Activated T-helper 1 cell treated with anti-CD3 and anti-CD28 coated beads, Interleukin-12 subunit alpha, Interleukin-12 subunit beta, Interleukin-2, Interleukin-4 antibody, amounts not matched to agents 30 ng/mL and 10 ng/mL and 1 ng/mL, durations not matched to agents 14 hours and 24 hours and 36 hours (primary cell): ENCODE measurements around the gene LAG3. TPM values are rescaled to one million over a fixed set of nuclear protein-coding genes. Genes with fewer than 3 reads are reported as not detected.

ENCODE experiments used
- DNase-seq: peaks from one replicate; pipeline ENCODE4 v3.0.0; 2021; ENCODE audit warnings: low spot score
- H3K27ac Mint-ChIP-seq: one replicate; pipeline ENCODE4 v1.8.0; 2021; ENCODE audit warnings: mild to moderate bottlenecking, mixed read lengths
- H3K27me3 Mint-ChIP-seq: one replicate; pipeline ENCODE4 v1.8.0; 2022; ENCODE audit warnings: mild to moderate bottlenecking, moderate library complexity, mixed read lengths; ENCODE audit not compliant: insufficient read depth
- H3K36me3 Mint-ChIP-seq: one replicate; pipeline ENCODE4 v1.8.0; 2021; ENCODE audit warnings: low read depth, mixed read lengths
- H3K4me1 Mint-ChIP-seq: one replicate; pipeline ENCODE4 v1.8.0; 2021; ENCODE audit warnings: low read depth, mixed read lengths
- H3K4me3 Mint-ChIP-seq: one replicate; pipeline ENCODE4 v1.8.0; 2021; ENCODE audit warnings: mild to moderate bottlenecking, moderate library complexity, mixed read lengths
- H3K9me3 Mint-ChIP-seq: one replicate; pipeline ENCODE4 v1.8.0; 2021; ENCODE audit warnings: mixed read lengths
- intact Hi-C: fragments of 100-400 bp; cut with micrococcal nuclease; formaldehyde crosslinking; loops from one replicate; pipeline ENCODE4 v1.15.1; 2024
- total RNA-seq: library from RNA; stranded (reverse); gene quantifications from 2 replicates; pipeline ENCODE4 v1.2.3, GENCODE V29; 2022

The LAG3 gene
- total RNA-seq, 1 donor from 2014 or later, result 275 TPM

DNA sequence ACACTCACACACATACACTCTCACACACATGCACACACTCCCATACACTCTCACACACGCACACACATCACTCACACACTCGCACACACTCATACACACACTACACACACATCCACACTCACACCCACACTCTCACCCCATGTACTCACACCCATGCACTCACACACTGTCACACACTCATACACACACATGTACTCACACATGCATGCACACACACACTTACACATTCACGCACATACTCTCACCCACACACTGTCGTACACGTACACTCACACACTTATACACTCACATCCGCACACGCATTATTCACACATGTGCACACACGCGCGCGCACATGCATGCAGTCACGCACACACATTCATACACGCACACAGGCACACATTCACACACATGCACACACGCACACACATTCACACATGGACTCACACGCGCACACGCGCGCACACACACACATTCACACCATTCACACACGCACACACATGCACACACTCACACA is 45.4 kb downstream of the LAG3 start:
- Mint-ChIP-seq H3K4me3 (no peak overlapping the region), H3K27ac (peak overlapping the region; percentile 45), H3K36me3 (peaks cover 58% of the 10 kb centered on the region), H3K27me3 (peaks cover 6% of the 10 kb centered on the region), H3K4me1 (peaks cover 12% of the 10 kb centered on the region), H3K9me3 (no peaks in the 10 kb centered on the region)
- intact Hi-C loops, result no loop called here
- no peak for DNase-seq

DNA sequence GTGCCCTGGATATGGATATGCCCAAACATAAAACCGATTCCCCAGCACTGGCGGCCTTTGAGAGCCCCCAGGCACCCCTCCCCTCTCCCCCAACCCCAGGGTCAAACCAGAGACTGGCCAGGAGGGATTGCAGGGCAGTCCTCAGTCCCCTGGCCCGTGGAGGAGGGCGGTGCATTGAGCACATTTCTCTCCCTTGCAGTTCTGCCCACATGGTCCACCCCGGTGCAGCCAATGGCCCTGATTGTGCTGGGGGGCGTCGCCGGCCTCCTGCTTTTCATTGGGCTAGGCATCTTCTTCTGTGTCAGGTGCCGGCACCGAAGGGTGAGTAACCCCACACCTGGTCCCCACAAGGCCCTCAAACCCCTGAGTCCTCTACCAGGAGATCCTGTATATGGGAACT is 45.9 kb downstream of the LAG3 start:
- Mint-ChIP-seq H3K27ac (no peak overlapping the region), H3K4me3 (no peak overlapping the region), H3K4me1 (peaks cover 17% of the 10 kb centered on the region), H3K9me3 (no peaks in the 10 kb centered on the region), H3K36me3 (peaks cover 58% of the 10 kb centered on the region), H3K27me3 (peaks cover 8% of the 10 kb centered on the region)
- intact Hi-C loops, result no loop called here
- DNase-seq, result no peak

GRCh38 chr12:6818645-6819044 is 46.3 kb downstream of the LAG3 start:
- no peak overlapping the region for H3K27ac Mint-ChIP-seq
- intact Hi-C loops, result no loop called here
- no peak overlapping the region for H3K4me3 Mint-ChIP-seq
- H3K27me3 Mint-ChIP-seq, result peaks cover 8% of the 10 kb centered on the region
- H3K9me3 Mint-ChIP-seq, result no peaks in the 10 kb centered on the region
- H3K36me3 Mint-ChIP-seq, result peaks cover 53% of the 10 kb centered on the region
- peaks cover 17% of the 10 kb centered on the region for H3K4me1 Mint-ChIP-seq
- DNase-seq, result no peak

GRCh38 chr12:6819106-6820030 is 47.0 kb downstream of the LAG3 start:
- H3K27me3 Mint-ChIP-seq, result peaks cover 12% of the 10 kb centered on the region
- no peak for DNase-seq
- intact Hi-C loops, result no loop called here
- no peak overlapping the region for H3K27ac Mint-ChIP-seq
- H3K4me3 Mint-ChIP-seq, result no peak overlapping the region
- no peaks in the 10 kb centered on the region for H3K9me3 Mint-ChIP-seq
- peaks cover 47% of the 10 kb centered on the region for H3K36me3 Mint-ChIP-seq
- H3K4me1 Mint-ChIP-seq, result peaks cover 17% of the 10 kb centered on the region

DNA sequence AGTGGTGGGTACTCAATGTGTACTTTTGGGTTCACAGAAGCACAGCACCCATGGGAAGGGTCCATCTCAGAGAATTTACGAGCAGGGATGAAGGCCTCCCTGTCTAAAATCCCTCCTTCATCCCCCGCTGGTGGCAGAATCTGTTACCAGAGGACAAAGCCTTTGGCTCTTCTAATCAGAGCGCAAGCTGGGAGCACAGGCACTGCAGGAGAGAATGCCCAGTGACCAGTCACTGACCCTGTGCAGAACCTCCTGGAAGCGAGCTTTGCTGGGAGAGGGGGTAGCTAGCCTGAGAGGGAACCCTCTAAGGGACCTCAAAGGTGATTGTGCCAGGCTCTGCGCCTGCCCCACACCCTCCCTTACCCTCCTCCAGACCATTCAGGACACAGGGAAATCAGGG is 47.8 kb downstream of the LAG3 start:
- H3K4me3 Mint-ChIP-seq, result no peak overlapping the region
- DNase-seq, result no peak
- H3K27ac Mint-ChIP-seq, result no peak overlapping the region
- H3K4me1 Mint-ChIP-seq, result peaks cover 19% of the 10 kb centered on the region
- H3K36me3 Mint-ChIP-seq, result peaks cover 40% of the 10 kb centered on the region
- intact Hi-C loops, result no loop called here
- H3K9me3 Mint-ChIP-seq, result no peaks in the 10 kb centered on the region
- peaks cover 19% of the 10 kb centered on the region for H3K27me3 Mint-ChIP-seq

DNA sequence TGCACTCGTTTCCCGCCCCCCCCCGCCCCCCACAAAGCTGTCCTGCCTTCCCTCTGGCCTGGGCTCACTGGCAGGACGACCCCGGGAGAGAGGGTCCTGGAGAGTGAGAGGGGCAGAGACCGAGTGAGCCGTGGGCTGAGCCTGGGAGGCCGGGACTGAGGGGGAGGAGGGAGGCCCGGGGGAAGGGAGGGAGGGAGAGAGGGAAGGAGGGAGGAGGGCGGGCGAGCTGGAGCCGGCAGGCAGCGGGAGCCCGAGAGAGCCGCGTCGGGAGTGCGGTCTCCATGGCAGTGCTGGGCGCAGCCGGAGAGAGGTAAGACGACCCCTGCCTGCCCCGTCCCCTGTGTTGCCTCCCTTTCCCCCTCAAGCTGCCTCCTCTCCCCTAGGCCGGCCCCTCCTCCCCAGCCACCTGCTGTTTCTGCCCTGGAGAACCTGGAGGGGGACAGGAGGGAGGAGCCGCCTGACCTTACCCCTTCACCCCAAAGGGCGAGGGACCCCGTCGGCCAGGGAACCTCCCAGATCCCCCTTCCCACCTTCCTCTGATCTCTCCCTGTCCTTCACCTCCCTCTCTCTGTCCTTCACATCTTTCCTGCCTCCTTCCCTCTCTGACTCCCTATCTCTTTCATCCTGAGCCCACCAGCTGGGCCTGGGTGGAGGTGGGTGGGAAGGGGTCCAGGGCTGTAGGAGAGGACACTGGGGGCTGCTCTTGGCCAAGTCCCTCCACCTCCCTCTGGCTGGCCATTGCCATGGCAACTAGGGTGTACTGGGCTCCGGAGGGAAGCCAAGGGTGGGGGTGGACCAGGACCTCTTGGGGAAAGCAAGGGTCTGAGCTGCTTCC is 49.5 kb downstream of the LAG3 start, which contains the start of gene GPR162:
TSS of gene GPR162 (plus strand) at position 231 of the 835 bp plus-strand sequence. CDS start 2,078 bp downstream, outside the sequence.
- Mint-ChIP-seq H3K27ac (peak within 1 kb of the TSS; percentile 53), H3K4me1 (peaks cover 27% of the 10 kb centered on the region), H3K4me3 (peak within 1 kb of the TSS; percentile 28), H3K27me3 (peaks cover 29% of the 10 kb centered on the region), H3K9me3 (no peaks in the 10 kb centered on the region), H3K36me3 (peaks cover 27% of the 10 kb centered on the region)
- intact Hi-C loops, result no loop called here
- DNase-seq, result no peak

DNA sequence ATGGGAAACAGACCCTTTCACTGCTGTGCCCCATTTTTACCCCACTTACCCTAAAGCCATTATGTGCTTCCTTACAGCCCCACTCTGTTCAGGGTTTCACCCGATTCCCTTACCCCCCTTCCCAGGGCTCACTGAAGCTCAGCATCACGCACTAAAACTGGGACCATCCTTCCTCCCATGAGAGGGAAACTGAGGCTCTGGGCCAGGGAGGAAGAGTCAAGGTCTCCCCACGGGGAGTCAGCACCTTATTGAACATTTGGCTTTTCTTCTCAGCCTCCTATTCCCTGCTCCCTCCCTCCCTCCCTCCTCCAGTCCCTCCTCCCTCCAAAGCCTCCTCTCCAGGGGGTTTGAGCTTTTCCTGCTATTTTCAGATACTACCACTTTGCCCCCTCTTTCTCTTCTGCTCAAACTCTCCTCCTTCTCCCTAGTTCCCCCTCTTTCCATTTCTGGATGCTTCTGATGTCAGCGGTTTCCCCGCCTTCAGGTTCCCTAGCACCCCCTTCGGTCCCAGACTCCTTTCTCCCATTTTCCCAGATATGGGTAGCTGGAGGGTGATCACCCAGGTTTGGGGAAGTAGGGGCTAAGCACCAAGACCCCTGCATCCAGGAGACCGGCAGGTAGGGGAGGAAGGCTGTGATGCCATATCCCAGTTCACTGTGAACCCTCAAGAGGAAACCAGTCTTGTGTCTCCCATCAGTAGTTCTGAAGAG is 50.3 kb downstream of the LAG3 start:
- H3K36me3 Mint-ChIP-seq, result peaks cover 23% of the 10 kb centered on the region
- no peak overlapping the region for H3K4me3 Mint-ChIP-seq
- intact Hi-C loops, result no loop called here
- H3K9me3 Mint-ChIP-seq, result no peaks in the 10 kb centered on the region
- H3K27ac Mint-ChIP-seq, result peak overlapping the region; percentile 53
- H3K4me1 Mint-ChIP-seq, result peaks cover 32% of the 10 kb centered on the region
- no peak for DNase-seq
- H3K27me3 Mint-ChIP-seq, result peaks cover 32% of the 10 kb centered on the region

DNA sequence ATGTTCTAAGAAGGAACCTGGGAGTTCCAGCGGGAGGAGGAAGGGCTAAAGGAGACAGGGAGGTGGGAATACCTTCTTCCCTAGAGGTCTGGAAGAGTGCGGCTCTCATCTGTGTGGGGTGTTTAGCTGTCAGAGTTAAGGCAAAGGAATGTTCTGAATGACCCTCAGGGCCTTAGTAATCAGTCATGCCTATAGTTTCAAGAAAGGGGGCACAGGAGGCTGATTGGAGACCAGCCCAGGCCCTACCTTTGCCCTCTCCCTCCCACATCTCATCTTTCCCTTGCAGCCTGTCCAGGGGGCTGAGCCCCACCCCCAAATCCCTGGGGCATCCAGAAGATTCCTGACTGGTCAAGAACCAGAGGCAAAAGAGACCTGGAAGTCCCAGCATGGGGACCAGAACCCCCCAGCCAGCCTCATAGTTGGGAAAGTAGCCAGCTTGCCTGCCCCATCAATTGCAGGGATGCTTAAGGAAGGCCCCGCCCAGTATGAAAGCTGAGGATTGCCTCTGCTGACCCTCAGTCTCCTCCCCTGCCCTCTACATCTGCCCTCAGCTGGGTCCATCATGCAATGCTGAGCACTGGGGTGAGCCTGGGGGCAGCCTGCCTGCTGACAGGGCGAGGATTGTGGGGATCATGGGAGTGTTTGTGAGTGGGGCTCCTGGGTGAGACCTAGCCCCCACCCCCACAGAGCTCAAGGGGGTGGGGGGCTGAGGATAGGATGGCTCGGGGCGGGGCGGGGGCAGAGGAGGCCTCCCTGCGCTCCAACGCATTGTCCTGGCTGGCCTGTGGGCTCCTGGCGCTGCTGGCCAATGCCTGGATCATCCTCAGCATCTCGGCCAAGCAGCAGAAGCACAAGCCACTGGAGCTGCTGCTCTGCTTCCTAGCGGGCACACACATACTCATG is 51.1 kb downstream of the LAG3 start:
- Mint-ChIP-seq H3K9me3 (no peaks in the 10 kb centered on the region), H3K4me3 (no peak overlapping the region), H3K4me1 (peaks cover 39% of the 10 kb centered on the region), H3K27ac (no peak overlapping the region), H3K27me3 (peaks cover 35% of the 10 kb centered on the region), H3K36me3 (peaks cover 16% of the 10 kb centered on the region)
- no peak for DNase-seq
- intact Hi-C loops, result loop anchor here (2.0 kb wide), 1 partner anchor 135 kb away; the partner anchor contains the start of gene ZNF384

DNA sequence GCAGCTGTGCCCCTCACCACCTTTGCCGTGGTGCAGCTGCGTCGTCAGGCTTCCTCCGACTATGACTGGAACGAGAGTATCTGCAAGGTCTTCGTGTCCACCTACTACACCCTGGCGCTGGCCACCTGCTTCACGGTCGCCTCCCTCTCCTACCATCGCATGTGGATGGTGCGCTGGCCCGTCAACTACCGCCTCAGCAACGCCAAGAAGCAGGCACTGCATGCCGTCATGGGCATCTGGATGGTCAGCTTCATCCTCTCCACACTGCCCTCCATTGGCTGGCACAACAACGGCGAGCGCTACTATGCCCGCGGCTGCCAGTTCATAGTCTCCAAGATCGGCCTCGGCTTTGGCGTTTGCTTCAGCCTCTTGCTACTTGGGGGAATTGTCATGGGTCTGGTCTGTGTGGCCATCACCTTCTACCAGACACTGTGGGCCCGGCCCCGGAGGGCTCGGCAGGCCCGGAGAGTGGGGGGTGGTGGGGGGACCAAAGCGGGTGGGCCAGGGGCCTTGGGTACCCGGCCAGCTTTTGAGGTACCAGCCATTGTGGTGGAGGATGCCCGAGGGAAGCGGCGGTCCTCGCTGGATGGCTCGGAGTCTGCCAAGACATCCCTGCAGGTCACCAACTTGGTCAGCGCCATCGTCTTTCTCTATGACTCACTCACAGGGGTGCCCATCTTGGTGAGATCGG is 51.9 kb downstream of the LAG3 start:
- Mint-ChIP-seq H3K4me1 (peaks cover 44% of the 10 kb centered on the region), H3K36me3 (peaks cover 11% of the 10 kb centered on the region), H3K4me3 (no peak overlapping the region), H3K27ac (no peak overlapping the region), H3K9me3 (no peaks in the 10 kb centered on the region), H3K27me3 (peaks cover 39% of the 10 kb centered on the region)
- DNase-seq, result no peak
- intact Hi-C loops, result loop anchor here (2.0 kb wide), 1 partner anchor 135 kb away; the partner anchor contains the start of gene ZNF384

- peaks cover 48% of the 10 kb centered on the region for H3K4me1 Mint-ChIP-seq
- DNase-seq, result no peak
- intact Hi-C loops, result loop anchor here (1.0 to 5.0 kb wide), 7 partner anchors 26 to 208 kb away; partner anchors contain the start of genes CDCA3, LAG3, MLF2 and ZNF384
- H3K4me3 Mint-ChIP-seq, result no peak overlapping the region
- H3K27me3 Mint-ChIP-seq, result peaks cover 43% of the 10 kb centered on the region
- H3K36me3 Mint-ChIP-seq, result peaks cover 5% of the 10 kb centered on the region
- no peak overlapping the region for H3K27ac Mint-ChIP-seq
- no peaks in the 10 kb centered on the region for H3K9me3 Mint-ChIP-seq
These were observed 52.6 kb downstream of the LAG3 start for GRCh38 chr12:6824901-6825381.
